ENCODE data around the gene RALGDS.
"Not testable (repeated sequence)": the region's sequence is repeated elsewhere in the genome, so short reads cannot be mapped to it uniquely, and the experiment has no call there.

RALGDS gene

DNA sequence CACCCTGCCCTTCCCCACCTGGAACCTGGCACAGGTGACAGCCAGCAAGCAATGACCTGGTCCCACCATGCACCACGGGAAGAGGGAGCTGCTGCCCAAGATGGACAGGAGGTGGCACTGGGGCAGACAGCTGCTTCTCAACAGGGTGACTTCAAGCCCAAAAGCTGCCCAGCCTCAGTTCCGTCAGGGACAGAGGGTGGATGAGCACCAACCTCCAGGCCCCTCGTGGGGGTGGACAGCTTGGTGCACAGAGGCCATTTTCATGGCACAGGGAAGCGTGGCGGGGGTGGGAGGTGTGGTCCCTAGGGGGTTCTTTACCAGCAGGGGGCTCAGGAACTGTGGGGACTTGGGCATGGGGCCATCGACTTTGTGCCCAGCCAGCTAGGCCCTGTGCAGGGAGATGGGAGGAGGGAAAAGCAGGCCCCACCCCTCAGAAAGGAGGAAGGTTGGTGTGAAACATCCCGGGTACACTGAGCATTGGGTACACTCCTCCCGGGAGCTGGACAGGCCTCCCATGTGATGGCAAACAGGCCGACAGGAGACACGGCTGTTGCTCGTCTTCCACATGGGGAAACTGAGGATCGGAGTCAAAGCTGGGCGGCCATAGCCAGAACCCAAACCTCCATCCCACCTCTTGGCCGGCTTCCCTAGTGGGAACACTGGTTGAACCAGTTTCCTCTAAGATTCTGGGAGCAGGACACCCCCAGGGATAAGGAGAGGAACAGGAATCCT is 57.4 kb downstream of the RALGDS start:
- DNase-seq: no peak

DNA sequence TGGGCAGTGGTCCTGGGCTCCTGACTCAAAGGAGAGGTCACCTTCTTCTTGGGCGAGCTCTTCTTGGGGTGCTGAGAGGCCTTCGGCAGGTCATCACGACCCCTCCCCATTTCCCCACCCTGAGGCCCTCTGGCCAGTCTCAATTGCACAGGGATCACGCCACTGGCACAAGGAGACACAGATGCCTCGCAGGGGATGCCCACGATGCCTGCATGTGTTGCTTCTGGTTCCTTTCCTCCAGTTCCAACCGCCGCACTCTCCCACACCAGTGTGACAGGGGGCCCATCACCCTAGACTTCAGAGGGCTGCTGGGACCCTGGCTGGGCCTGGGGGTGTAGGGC is 57.9 kb downstream of the RALGDS start:
- DNase-seq: no peak

DNA sequence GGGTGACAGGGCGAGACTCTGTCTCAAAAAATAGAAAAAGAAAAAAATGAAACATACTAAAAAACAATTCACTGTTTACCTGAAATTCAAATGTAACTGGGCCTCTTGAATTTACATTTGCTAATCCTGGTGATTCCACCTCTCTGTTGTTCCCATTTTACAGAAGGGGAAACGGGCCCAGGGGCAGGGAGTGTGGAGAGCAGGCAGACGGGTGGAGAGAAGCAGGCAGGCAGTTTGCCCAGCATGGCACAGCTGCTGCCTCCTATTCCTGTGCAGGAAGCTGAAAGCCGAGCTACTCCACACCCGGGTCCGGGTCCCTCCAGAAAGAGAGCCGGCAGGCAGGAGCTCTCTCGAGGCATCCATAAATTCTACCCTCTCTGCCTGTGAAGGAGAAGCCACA is 58.5 kb downstream of the RALGDS start:
- DNase-seq: not testable (repeated sequence)

DNA sequence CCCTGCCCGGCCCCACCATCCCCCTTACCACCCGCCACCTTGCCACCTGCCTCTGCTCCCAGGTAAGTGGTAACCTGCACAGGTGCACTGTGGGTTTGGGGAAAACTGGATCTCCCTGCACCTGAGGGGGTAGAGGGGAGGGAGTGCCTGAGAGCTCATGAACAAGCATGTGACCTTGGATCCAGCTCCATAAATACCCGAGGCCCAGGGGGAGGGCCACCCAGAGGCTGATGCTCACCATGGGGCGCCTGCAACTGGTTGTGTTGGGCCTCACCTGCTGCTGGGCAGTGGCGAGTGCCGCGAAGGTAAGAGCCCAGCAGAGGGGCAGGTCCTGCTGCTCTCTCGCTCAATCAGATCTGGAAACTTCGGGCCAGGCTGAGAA is 59.3 kb downstream of the RALGDS start, which contains the start of gene CEL:
TSS of gene CEL (plus strand) at position 218 of the 382 bp plus-strand sequence. CDS start at position 240, 22 bp downstream.
- DNase-seq: not testable (repeated sequence)

DNA sequence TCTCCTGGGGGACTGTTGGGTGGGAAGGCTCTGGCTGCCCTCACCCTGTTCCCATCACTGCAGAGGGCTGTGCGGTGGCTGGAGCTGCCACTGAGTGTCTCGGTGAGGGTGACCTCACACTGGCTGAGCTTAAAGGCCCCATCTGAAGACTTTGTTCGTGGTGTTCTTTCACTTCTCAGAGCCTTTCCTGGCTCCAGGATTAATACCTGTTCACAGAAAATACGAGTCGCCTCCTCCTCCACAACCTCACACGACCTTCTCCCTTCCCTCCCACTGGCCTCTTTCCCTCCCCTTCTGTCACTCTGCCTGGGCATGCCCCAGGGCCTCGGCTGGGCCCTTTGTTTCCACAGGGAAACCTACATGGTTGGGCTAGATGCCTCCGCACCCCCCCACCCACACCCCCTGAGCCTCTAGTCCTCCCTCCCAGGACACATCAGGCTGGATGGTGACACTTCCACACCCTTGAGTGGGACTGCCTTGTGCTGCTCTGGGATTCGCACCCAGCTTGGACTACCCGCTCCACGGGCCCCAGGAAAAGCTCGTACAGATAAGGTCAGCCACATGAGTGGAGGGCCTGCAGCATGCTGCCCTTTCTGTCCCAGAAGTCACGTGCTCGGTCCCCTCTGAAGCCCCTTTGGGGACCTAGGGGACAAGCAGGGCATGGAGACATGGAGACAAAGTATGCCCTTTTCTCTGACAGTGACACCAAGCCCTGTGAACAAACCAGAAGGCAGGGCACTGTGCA is 59.8 kb downstream of the RALGDS start:
- not testable (repeated sequence) for DNase-seq

DNA sequence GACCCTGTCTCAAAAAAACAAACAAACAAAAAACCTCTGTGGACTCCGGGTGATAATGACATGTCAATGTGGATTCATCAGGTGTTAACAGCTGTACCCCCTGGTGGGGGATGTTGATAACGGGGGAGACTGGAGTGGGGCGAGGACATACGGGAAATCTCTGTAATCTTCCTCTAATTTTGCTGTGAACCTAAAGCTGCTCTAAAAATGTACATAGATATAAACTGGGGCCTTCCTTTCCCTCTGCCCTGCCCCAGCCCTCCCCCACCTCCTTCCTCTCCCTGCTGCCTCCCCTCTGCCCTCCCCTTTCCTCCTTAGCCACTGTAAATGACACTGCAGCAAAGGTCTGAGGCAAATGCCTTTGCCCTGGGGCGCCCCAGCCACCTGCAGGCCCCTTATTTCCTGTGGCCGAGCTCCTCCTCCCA is 60.6 kb downstream of the RALGDS start:
- DNase-seq: no peak

DNA sequence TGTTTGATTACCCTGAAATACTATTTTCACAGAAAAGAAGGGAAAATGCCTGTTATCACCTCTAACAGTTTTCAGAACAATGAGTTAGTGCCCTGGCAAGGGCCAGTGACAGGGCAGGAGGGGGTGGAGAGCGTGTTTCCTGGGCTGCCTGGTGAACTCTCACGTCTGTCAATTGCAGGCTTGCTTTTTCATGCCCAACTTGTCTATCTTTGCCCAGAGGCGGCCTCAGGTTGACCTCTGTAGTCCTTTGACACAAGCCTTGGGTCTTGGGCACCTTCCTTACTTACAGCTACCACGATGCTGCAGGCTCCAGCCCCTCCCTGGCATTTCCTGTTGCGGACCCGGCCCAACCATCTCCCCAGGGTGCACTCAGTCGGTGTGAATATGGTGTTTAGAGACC is 61.4 kb downstream of the RALGDS start:
- no peak for DNase-seq

DNA sequence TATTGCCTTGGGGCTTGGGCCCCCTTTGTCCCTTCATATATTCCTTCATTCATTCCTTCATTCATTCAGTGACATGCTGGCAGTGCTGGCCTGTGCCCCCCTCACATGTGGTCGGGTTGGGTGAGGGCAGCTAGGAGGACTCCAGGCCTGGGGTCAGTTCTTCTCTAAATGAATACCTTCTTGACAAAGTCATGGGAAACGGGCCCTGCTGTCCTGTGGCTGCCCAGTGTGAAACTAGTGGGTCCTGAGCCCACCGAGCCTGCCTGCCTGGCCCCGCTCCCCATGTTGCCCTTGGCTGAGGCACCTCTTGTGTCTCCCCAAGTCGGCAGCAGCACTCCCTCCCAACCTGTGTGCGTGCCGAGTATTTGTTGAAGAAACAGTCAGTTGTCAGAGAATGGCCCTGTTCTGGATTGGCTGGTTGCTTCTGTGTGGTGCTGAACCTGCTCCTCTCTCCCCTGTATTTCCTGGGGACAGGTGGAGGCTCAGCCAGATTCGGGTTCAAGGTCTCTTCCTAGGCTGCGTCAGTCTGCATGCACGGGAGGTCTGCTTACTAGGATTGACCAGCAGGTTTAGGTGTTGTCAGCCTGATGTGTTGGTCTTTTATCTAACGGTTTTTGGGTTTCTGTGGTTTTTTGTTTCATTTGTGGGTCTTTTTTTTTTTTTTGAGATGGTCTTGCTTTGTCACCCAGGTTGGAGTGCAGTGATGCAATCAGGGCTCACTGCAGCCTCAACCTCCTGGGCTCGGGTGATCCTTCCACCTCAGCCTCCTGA is 62.3 kb downstream of the RALGDS start:
- DNase-seq: no peak

DNA sequence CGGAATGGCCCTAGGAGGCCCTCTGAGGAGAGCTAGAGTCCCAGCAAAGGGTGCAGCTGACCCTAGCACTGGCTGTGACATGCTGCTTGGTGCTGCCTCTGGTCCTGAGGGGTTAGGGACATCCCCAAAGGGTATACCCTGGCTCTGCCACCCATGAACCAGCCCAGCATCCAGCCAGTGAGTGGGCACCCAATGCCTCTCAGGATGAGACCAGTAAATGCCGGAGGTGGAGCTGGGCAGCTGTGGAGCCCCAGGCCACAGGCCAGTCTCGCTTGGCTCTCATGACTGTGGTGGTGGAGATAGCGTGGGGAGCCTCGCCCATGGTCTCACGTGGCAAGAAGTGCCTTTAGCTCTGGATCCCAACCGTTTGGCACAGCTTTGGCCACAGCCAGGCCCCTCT is 63.0 kb downstream of the RALGDS start:
- no peak for DNase-seq

DNA sequence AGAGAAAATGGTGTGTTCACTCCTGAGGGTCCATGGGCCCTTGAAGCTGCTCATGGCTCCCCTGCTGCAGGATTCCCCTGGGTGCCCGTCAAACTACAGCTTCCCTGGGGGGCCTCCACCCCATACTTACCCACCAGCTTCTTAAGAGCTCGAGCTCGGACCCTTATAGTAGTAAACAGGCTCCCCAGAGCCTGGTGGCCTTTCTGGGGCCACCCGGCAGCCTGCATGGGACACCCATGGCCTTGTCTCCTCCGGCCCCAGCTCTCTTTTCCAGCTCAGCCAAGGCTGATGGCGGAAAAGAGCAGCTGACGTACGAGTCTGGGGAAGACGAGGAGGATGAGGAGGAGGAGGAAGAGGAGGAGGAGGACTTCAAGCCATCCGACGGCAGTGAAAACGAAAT is 63.5 kb downstream of the RALGDS start:
- DNase-seq: no peak

DNA sequence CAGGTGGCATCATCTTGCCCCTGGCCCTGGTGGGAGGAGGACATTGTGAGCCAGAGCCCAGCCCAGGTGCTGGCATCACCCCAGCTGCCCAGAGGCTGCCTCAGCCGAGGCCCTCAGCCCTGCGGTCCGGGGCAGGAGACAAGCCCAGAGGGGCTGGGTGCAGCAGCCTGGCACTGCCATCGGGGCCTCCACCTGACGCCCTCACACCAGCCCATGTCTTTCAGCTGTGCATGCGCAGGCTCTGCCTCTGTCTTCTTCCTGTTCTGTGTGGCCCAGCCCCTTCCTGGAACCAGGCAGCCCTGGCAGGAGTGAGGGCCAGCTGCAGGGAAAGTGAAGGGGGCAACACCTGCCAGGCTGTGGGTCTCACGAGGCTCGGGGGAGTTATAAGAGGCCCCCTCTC is 64.0 kb downstream of the RALGDS start:
- no peak for DNase-seq

DNA sequence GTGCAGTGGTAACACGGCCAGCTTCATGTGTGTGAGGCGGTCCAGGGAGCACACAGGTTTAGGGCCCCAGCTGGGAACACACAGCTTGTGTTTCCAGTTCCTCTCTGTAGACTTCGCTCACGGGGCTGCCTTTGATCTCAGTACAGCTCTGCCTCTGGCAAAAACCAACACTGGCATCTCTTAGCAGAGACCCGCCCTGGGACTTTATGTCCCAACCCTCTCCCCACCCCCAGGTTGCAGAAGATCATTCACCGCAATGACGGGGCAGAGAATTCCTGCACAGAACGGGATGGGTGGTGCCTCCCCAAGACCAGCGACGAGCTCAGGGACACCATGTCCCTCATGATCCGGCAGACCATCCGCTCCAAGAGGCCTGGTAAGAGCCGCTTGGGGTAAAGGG is 64.5 kb downstream of the RALGDS start:
- DNase-seq: no peak

DNA sequence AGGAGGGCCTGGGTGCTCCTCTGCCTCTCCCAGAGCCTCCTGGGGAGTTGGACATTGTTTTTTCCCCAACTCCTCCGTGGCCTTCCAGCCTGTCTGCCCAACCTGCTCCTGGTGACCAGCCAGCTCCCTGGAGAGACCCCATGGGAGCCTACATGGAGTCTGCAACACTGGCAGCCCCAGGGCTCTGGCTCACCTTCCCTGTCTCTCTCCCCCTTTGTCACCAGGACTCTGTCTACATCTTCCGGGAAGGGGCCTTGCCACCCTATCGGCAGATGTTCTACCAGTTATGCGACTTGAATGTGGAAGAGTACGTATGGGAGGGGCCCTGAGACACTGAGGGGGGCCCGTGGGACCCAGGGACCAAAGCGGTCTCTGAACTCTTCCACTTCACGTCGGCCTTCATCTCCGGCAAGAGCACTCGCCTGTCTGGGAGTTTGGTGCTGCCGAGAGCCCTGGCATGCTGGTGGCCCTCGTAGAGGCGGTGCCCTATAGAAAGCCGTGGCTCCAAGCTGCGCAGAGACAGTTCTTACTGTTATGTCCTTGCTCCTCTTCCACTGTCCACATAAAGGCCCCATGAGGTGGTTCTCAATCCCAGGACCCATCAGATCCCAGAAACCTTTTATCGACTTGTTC is 65.1 kb downstream of the RALGDS start:
- DNase-seq: no peak

DNA sequence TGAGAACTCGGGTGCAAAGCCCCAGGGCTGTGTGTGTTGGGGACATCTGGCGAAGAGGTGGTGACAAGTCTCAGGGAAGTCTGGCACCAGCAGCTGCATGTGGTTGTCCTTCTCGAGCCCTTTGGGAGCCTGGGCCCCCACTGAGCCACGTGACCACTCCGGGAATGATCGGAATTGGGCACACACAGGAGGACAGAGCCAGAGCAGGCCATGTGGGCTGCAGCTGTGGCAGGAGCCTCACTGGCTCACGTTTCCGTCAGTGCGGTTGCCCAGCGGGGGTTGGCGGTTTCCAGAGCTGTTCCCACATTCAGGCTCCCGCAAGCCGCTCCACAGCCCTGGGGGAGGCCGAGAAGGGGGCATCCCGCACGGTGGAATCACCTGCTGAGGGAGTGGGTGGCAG is 66.1 kb downstream of the RALGDS start:
- peak; percentile 93 for DNase-seq

DNA sequence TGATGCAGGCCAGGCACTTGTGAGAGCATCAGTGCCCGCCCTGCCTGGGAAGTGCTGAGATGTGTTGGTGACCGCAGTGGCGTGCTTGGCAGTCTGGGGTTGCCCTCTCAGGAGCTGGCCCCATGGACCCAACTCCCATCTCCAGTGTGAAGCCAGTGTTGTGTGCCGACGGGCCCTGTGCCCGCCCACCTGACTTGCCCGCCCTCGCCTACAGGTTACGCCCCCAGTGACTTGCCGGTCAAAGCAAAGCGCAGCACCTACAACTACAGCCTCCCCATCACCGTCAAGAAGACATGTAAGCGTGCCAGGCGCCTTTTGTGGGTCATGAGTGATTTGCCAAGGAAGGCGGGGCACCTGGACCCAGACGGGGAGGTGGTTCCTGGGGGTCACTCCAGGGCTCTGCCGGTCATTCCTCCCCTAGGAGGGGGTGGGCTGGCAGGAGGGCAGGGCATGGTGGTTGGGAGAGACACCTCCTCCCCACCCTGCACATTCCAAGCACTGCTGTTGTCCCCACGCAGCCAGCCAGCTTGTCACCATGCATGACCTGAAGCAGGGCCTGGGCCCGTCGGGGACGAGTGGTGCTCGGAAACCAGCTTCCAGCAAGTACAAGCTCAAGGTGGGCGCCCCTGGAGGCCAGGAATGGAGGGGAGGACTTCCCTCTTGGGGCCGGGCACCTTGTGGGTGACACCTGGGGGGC is 66.7 kb downstream of the RALGDS start:
- no peak for DNase-seq

DNA sequence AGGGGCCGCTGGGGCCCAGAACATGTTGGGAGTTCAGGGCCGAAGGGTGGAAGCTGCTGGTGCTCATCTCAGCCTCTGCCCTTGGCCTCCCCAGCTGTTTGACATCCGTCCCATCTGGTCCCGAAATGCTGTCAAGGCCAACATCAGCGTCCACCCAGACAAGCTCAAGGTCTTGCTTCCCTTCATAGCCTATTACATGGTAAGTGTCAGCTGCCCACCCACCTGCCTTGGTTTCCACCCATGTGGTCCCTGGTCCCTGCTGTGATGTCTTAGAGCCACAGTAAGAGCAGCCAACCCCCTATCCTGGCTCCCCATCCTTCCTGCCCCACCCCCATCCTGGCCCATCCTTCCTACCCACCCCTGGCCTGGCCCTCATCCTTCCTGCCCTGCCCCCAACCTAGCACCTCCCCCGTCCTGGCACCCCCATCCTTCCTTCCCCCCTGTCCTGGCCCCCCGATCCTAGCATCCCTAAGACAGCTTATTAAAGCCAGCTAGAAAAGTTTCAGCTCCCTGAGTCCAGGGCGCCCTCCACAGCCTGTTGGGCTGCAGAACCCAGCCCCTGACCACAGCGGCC is 69.0 kb downstream of the RALGDS start:
- no peak for DNase-seq

DNA sequence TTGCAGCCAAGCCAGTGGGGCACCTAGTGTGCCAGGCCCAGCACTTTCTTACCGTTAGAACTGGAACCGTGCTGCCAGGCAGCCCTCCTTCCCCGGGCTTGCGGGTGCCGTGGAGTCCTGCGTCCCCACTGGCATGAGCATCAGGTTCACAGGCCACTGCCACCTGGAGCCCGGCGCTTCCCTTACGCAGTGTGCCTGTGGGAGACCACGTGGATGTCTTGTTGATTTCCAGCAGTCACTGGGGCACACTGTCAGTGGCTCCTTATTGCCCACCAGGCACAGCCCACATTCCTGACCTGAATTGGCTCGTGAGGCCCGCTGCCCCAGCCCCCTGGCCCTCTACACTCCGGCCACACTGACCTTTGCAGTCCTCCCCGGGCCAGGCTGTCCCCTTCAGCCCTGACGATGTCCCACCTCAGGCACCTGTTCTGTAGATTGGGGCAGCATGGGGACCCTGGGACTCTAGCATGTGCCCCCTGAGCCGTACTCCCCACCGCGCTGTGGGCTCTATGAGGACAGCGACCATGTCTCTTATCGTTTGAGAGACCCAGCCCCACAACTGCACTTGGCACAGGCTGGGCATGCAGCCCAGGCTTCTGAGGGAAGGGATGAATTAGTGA is 69.6 kb downstream of the RALGDS start:
- no peak for DNase-seq

DNA sequence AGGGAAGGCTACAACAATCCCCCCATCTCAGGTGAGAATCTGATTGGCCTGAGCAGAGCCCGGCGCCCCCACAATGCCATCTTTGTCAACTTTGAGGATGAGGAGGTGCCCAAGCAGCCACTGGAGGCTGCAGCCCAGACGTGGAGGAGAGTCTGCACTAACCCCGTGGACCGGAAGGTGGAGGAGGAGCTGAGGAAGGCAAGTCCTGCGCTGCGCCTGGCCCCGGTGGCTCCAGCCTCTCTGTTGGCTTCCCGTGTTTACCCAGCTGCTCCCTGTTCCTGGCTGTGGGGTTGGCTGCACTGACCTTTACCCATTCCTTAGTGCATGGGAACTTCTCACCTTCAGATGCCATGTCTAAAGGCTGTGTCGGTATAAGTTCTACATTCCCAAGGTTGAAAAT is 70.3 kb downstream of the RALGDS start:
- DNase-seq: no peak

DNA sequence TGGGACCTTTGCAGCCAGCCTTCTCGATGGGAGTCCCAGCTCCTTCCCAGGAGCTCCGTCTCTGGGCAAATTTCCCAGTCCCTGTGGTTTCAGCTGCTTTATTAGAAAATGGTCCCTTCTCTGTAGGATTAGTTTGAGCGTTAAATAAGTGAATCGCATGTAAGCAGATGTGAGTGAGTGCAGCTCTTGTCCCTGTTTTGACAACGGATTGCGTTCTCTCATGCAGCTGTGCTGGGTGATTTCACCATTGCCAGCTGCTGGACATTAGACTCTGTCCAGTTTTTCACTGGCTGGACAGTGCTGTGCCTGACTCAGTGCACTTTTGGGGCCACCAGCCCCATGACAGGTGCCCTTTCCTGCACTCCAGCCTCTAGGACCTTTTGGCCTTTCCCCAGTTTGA is 70.9 kb downstream of the RALGDS start:
- DNase-seq: peak; percentile 44

DNA sequence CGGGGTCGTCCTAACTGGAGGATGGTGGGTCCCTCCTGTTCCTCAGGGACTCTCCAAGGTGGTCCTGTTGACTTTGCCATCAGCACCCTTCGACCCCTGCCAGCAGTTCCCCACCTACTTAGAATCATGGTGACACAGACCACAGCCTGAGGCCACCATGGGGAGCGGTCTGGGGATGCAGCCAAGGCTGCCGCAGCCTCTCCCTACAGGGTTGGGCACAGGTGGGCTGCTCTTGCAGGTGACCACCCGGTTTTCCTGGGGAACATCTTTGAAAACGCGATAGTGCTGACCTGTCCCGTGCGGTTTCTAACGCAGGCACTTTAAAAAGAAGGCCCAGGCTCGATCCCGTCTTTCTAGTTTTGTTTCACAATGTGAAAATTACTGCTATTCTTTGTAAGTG is 72.0 kb downstream of the RALGDS start:
- no peak for DNase-seq

DNA sequence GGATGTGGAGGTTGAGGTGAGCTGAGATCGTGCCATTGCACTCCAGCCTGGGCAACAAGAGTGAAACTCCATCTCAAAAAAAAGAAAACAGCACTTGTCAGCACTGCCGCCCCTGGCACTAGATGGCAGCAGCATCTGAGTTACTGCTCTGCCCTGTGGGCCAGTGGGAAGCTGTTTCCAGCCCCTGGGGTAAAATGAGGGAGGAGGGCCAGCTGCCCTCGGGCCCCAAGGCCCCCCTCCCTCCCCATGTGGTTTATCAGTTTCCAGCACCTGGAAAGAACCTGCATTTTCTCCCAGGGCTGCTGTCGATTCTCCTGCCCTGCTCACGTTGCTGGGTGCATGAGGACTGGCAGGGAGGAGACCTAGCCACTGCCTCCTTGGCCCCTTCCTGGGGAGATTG is 72.4 kb downstream of the RALGDS start:
- no peak for DNase-seq
